H1 (cell line): ENCODE data around the gene ZNF70. TPM values are rescaled to one million over a fixed set of nuclear protein-coding genes. Genes with fewer than 3 reads are reported as not detected.

Experiments
- CTCF ChIA-PET: fragments of 300-600 bp; sonication (Branson Sonifier 250); formaldehyde crosslinking; loops from one replicate; lab custom pipeline; 2021; ENCODE audit not compliant: partially characterized antibody; lab: Charles Lee
- POLR2A ChIA-PET: fragments of 300-600 bp; sonication (Branson Sonifier 250); formaldehyde crosslinking; loops from one replicate; lab custom pipeline; 2021; ENCODE audit warnings: inconsistent platforms; ENCODE audit not compliant: partially characterized antibody; lab: Charles Lee
- DNase-seq, 2 experiments: peaks; one replicate each; pipeline versions ENCODE4 v3.0.0 to v3.0.0-alpha.2; 2010 to 2022; ENCODE audit warnings: low spot score in 2 of 2, low read depth in 1 of 2, mixed read lengths in 1 of 2
- FAIRE-seq: peaks from 2 replicates; lab custom pipeline; 2011; peaks lifted over from hg19 to GRCh38; lab: Jason Lieb, UNC
- H2AFZ ChIP-seq: 2 replicates; pipeline ENCODE4 v1.8.1; 2012; ENCODE audit warnings: low read length, inconsistent platforms
- H2AK5ac ChIP-seq: 2 replicates; pipeline ENCODE4 v1.6.1; 2013; ENCODE audit warnings: low read depth, low read length
- H2BK120ac ChIP-seq: replicated peaks from 2 replicates; pipeline ENCODE3; 2013; ENCODE audit warnings: low read depth, low read length, inconsistent platforms
- H2BK12ac ChIP-seq: 2 replicates; pipeline ENCODE4 v1.6.1; 2013; ENCODE audit warnings: low read depth, low read length
- H2BK15ac ChIP-seq: 2 replicates; pipeline ENCODE4 v1.6.1; 2013; ENCODE audit warnings: low read length
- H2BK20ac ChIP-seq: 2 replicates; pipeline ENCODE4 v1.6.1; 2013; ENCODE audit warnings: low read length
- H2BK5ac ChIP-seq: 2 replicates; pipeline ENCODE4 v1.6.1; 2013; ENCODE audit warnings: low read depth, low read length
- H3K14ac ChIP-seq: 2 replicates; pipeline ENCODE4 v1.6.1; 2013; ENCODE audit warnings: inconsistent platforms; ENCODE audit not compliant: insufficient read length
- H3K18ac ChIP-seq: 2 replicates; pipeline ENCODE4 v1.6.1; 2013; ENCODE audit warnings: low read length; ENCODE audit errors: extremely low read depth
- H3K23ac ChIP-seq: 2 replicates; pipeline ENCODE4 v1.6.1; 2013; ENCODE audit warnings: inconsistent platforms; ENCODE audit not compliant: insufficient read length
- H3K23me2 ChIP-seq: 2 replicates; pipeline ENCODE4 v1.6.1; 2013; ENCODE audit warnings: low read depth, low read length
- H3K27ac ChIP-seq: 2 replicates; pipeline ENCODE4 v1.6.1; 2011; ENCODE audit warnings: low read depth, low read length, inconsistent platforms
- H3K27me3 ChIP-seq, 4 experiments: replicated peaks in 1 of 4; 1 replicate in 1 of 4; 2 replicates in 3 of 4; pipeline versions ENCODE4 v1.6.1 to v1.8.1; 2011 to 2013; ENCODE audit warnings: low read length in 3 of 4, mild to moderate bottlenecking in 3 of 4, inconsistent platforms in 2 of 4, mixed read lengths in 2 of 4, moderate library complexity in 1 of 4; ENCODE audit not compliant: control insufficient read depth in 3 of 4, insufficient read depth in 3 of 4; ENCODE audit errors: extremely low read depth in 1 of 4
- H3K36me3 ChIP-seq, 4 experiments: 2 replicates each; pipeline versions ENCODE4 v1.6.1 to v1.8.1; 2011 to 2013; ENCODE audit warnings: mild to moderate bottlenecking in 4 of 4, low read length in 3 of 4, moderate library complexity in 2 of 4, control low read depth in 1 of 4, inconsistent platforms in 1 of 4; ENCODE audit not compliant: insufficient read depth in 4 of 4, control insufficient read depth in 2 of 4
- H3K4ac ChIP-seq: replicated peaks from 2 replicates; pipeline ENCODE3; 2013; ENCODE audit warnings: low read length, low read depth, mixed read lengths, inconsistent platforms; ENCODE audit not compliant: insufficient read length
- H3K4me1 ChIP-seq, 4 experiments: replicated peaks in 1 of 4; 1 replicate in 1 of 4; 2 replicates in 3 of 4; pipeline versions ENCODE4 v1.6.1 to v1.8.1; 2011 to 2013; ENCODE audit warnings: low read length in 3 of 4, inconsistent platforms in 2 of 4, mixed read lengths in 1 of 4; ENCODE audit not compliant: insufficient read depth in 4 of 4, control insufficient read depth in 3 of 4
- H3K4me2 ChIP-seq, 2 experiments: 2 replicates each; pipeline versions ENCODE4 v1.6.1 to v1.8.1; 2011 to 2013; ENCODE audit warnings: low read depth in 2 of 2, low read length in 2 of 2, control low read depth in 1 of 2, inconsistent platforms in 1 of 2, mild to moderate bottlenecking in 1 of 2; ENCODE audit not compliant: insufficient read depth in 1 of 2
- H3K4me3 ChIP-seq, 4 experiments: fragments of 200-600, 300-600 bp in 1 of 4; sonication (generic), shearing (Covaris generic), sonication (Bioruptor Twin) in 1 of 4; 2 replicates each; pipeline versions ENCODE4 v1.5.1 to v1.8.1; 2011 to 2016; ENCODE audit warnings: low read length in 4 of 4, low read depth in 3 of 4, control low read depth in 2 of 4, inconsistent platforms in 2 of 4, mild to moderate bottlenecking in 2 of 4, mixed read lengths in 1 of 4, moderate library complexity in 1 of 4; ENCODE audit not compliant: insufficient read depth in 2 of 4; ENCODE audit errors: extremely low read depth in 1 of 4
- H3K56ac ChIP-seq: replicated peaks from 2 replicates; pipeline ENCODE3; 2013; ENCODE audit warnings: low read depth, mild to moderate bottlenecking, mixed read lengths, low read length, inconsistent platforms; ENCODE audit not compliant: insufficient read length
- H3K79me1 ChIP-seq: 2 replicates; pipeline ENCODE4 v1.6.1; 2013; ENCODE audit warnings: low read depth, low read length, control low read depth
- H3K79me2 ChIP-seq, 2 experiments: 2 replicates each; pipeline versions ENCODE4 v1.6.1 to v1.8.1; 2012 to 2013; ENCODE audit warnings: low read length in 2 of 2, mild to moderate bottlenecking in 2 of 2, inconsistent platforms in 1 of 2; ENCODE audit not compliant: insufficient read depth in 2 of 2, control insufficient read depth in 1 of 2
- H3K9ac ChIP-seq, 4 experiments: replicated peaks in 1 of 4; 1 replicate in 1 of 4; 2 replicates in 3 of 4; pipeline versions ENCODE4 v1.6.1 to v1.8.1; 2011 to 2013; ENCODE audit warnings: low read depth in 3 of 4, low read length in 3 of 4, control low read depth in 2 of 4, mild to moderate bottlenecking in 2 of 4, moderate library complexity in 2 of 4, inconsistent platforms in 1 of 4; ENCODE audit errors: extremely low read depth in 1 of 4
- H3K9me3 ChIP-seq, 2 experiments: 2 replicates each; pipeline versions ENCODE4 v1.6.1 to v1.8.1; 2012 to 2013; ENCODE audit warnings: mild to moderate bottlenecking in 2 of 2, moderate library complexity in 2 of 2, control low read depth in 1 of 2, inconsistent platforms in 1 of 2, low read depth in 1 of 2, low read length in 1 of 2, mixed read lengths in 1 of 2; ENCODE audit not compliant: insufficient read depth in 2 of 2
- H4K20me1 ChIP-seq, 2 experiments: replicated peaks in 1 of 2; 2 replicates each; pipeline versions ENCODE3 to v1.8.1; 2011 to 2013; ENCODE audit warnings: inconsistent platforms in 2 of 2, low read length in 2 of 2, mild to moderate bottlenecking in 1 of 2; ENCODE audit not compliant: insufficient read depth in 2 of 2, control insufficient read depth in 1 of 2
- H4K5ac ChIP-seq: 2 replicates; pipeline ENCODE4 v1.6.1; 2013; ENCODE audit warnings: low read length, low read depth, mixed read lengths, inconsistent platforms; ENCODE audit not compliant: insufficient read length
- H4K8ac ChIP-seq: 2 replicates; pipeline ENCODE4 v1.8.0; 2013; ENCODE audit warnings: mild to moderate bottlenecking, moderate library complexity, low read length, inconsistent platforms; ENCODE audit not compliant: insufficient read depth; ENCODE audit errors: extremely low read depth
- H4K91ac ChIP-seq: replicated peaks from 2 replicates; pipeline ENCODE3; 2013; ENCODE audit warnings: low read length, mixed read lengths, inconsistent platforms; ENCODE audit not compliant: insufficient read length
- CBX5 ChIP-seq: fragments of 300-800, 300-1000 bp; sonication (generic); IDR thresholded peaks from 2 replicates; pipeline ENCODE4 v1.7.1; 2016; ENCODE audit warnings: antibody characterized with exemption, low read length, low read depth
- RBBP5 ChIP-seq: IDR thresholded peaks from 2 replicates; pipeline ENCODE4 v1.7.1; 2012; ENCODE audit warnings: low read depth, mild to moderate bottlenecking, inconsistent platforms, low read length, moderate library complexity, borderline replicate concordance
- TAF1 ChIP-seq: IDR thresholded peaks from 2 replicates; pipeline ENCODE4 v1.6.1; 2011; ENCODE audit warnings: mild to moderate bottlenecking, low read depth, low read length
- TBP ChIP-seq: IDR thresholded peaks from 2 replicates; pipeline ENCODE4 v1.6.1; 2011; ENCODE audit warnings: low read depth, low read length, improper control_type of control experiment
- WGBS, 2 experiments: shearing (Covaris generic) in 1 of 2; methylation state at CpG; one replicate each; pipeline versions ENCODE4 v1.1.6 to v1.1.7; 2013 to 2015; ENCODE audit warnings: low lambda C conversion rate in 2 of 2, mixed read lengths in 2 of 2, inconsistent platforms in 1 of 2, low coverage in 1 of 2, missing lambda C conversion rate in 1 of 2; ENCODE audit not compliant: insufficient replicate concordance in 2 of 2, insufficient coverage in 1 of 2, insufficient read length in 1 of 2; ENCODE audit errors: extremely low coverage in 1 of 2, missing lambda C conversion rate in 1 of 2; 5-methylcytosine and 5-hydroxymethylcytosine counted together
- polyA plus RNA-seq, 7 experiments: library from polyadenylated mRNA; depleted of rRNA in 3 of 7; stranded (reverse) in 5 of 7; unstranded in 2 of 7; fragments of >200 nt in 5 of 7; fragments of 200-250 nt in 2 of 7; gene quantifications; 1 replicate in 5 of 7; 2 replicates in 1 of 7; 4 replicates in 1 of 7; pipeline versions ENCODE4 v1.2.1 to v1.2.3, GENCODE V29; 2011 to 2013; ENCODE audit warnings: missing spikeins in 2 of 7, mixed read lengths in 2 of 7
- total RNA-seq: library from RNA; stranded (reverse); fragmentation: NEBNext Ultra II Directional; extraction: Animal tissue kit (Norgen Biotek cat#: 25700); gene quantifications from 2 replicates; pipeline ENCODE4 v1.2.1, GENCODE V29; 2021

The ZNF70 gene
- total and polyA plus RNA-seq, 2 of the 8 experiments (the other 6 are each of a cell fraction or from before 2014, with no cell fraction given): 1.1 to 2.6 TPM

DNA sequence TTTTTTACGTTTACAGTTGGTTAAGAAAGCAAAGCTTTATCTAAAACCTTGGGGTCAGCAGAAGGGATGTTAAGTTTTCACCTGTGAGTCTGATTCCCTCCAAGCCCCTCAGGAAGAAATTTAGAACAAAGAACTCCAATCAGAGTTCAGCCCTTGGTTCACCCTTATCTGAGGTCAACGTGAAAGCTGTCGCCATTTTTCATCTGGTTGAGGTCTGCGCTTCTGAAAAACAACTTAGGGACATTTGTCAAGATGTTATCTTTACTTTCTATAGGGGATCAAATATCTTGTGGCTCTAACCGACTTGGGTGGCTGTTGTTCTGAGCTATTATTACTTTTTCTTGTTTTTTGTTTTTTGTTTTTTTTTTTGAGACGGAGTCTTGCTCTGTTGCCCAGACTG lies 30.1 kb downstream of the ZNF70 start:
- no peak overlapping the region for H3K23ac ChIP-seq
- no peak overlapping the region for H4K5ac ChIP-seq
- no peaks in the 10 kb centered on the region for H3K9me3 ChIP-seq
- H3K4ac ChIP-seq: no peak overlapping the region
- H3K4me1 ChIP-seq: peaks cover 0 to 5% (median 2%) of the 10 kb centered on the region in 4 experiments; a peak in 5 of 7 replicates
- ChIA-PET CTCF (interaction anchor here (0.5 to 0.6 kb wide), 2 partner anchors 23 to 87 kb away, joined by 3 read pairs; no protein-coding TSS in a partner anchor), POLR2A (no interaction called here)
- H2AFZ ChIP-seq: no peak overlapping the region
- no peak overlapping the region for H2BK120ac ChIP-seq
- H2BK20ac ChIP-seq: no peak overlapping the region
- no peak overlapping the region for H3K4me3 ChIP-seq
- no peak for DNase-seq
- FAIRE-seq: no peak
- peaks cover 0 to 4% of the 10 kb centered on the region in 2 experiments; a peak in 1 of 4 replicates for H3K79me2 ChIP-seq
- no peaks in the 10 kb centered on the region for H3K36me3 ChIP-seq
- 90% methylated on average over 6 of the region's 6 CpGs; no CpG with 5 or more reads in 1 of the 2 experiments for WGBS, 2 experiments
- peaks cover 3% of the 10 kb centered on the region; the same call in 1 of the 2 replicates for H3K79me1 ChIP-seq
- no peak overlapping the region for H2BK12ac ChIP-seq
- no peak overlapping the region for H3K14ac ChIP-seq
- no peak overlapping the region for H2BK15ac ChIP-seq
- no peaks in the 10 kb centered on the region for H4K20me1 ChIP-seq
- H4K91ac ChIP-seq: no peak overlapping the region
- H2BK5ac ChIP-seq: no peak overlapping the region
- no peaks in the 10 kb centered on the region for H3K27me3 ChIP-seq
- H4K8ac ChIP-seq: no peak overlapping the region
- H2AK5ac ChIP-seq: no peak overlapping the region
- H3K56ac ChIP-seq: no peak overlapping the region
- no peak overlapping the region for H3K4me2 ChIP-seq
- H3K9ac ChIP-seq: no peak overlapping the region
- H3K23me2 ChIP-seq: no peaks in the 10 kb centered on the region
- H3K18ac ChIP-seq: no peak overlapping the region
- H3K27ac ChIP-seq: no peak overlapping the region
- TF ChIP-seq RBBP5 (no peak), TBP (no peak), CBX5 (no peak), TAF1 (no peak)
